Motor neuron (in vitro differentiated cells): ENCODE data around the gene UBXN1. TPM values are rescaled to one million over a fixed set of nuclear protein-coding genes. Genes with fewer than 3 reads are reported as not detected.

ENCODE experiments used
- ATAC-seq, 8 experiments: fragments of 200-7000 bp; cut with Tn5 transposase; replicated peaks in 6 of 8; 2 replicates each; pipeline ENCODE4 v1.8.0; 2021; ENCODE audit warnings: mild to moderate bottlenecking in 8 of 8, moderate library complexity in 8 of 8
- H3K27ac ChIP-seq, 2 donors: fragments of 250-450 bp; sonication (Bioruptor Pico); 2 replicates each; pipeline ENCODE4 v1.9.0; 2021; ENCODE audit warnings: antibody characterized with exemption in 2 of 2, mild to moderate bottlenecking in 2 of 2, moderate library complexity in 1 of 2
- H3K4me1 ChIP-seq, 2 donors: fragments of 250-450 bp; sonication (Bioruptor Pico); replicated peaks in 1 of 2; 2 replicates each; pipeline ENCODE4 v1.6.1; 2021; ENCODE audit warnings: antibody characterized with exemption in 2 of 2, mild to moderate bottlenecking in 2 of 2, moderate library complexity in 1 of 2
- H3K4me3 ChIP-seq, 5 donors: fragments of 250-450 bp; sonication (Bioruptor Pico); 2 replicates each; pipeline ENCODE4 v1.9.0; 2021; ENCODE audit warnings: antibody characterized with exemption in 5 of 5, mild to moderate bottlenecking in 5 of 5, moderate library complexity in 4 of 5
- WGBS, 10 experiments: fragments of 450-650 bp; shearing (Covaris generic); methylation state at CpG; one replicate each; pipeline ENCODE4 v1.0.0; 2022; 5-methylcytosine and 5-hydroxymethylcytosine counted together
- in situ Hi-C, 9 experiments: fragments of 400-800 bp; cut with MboI; loops; one replicate each; pipeline ENCODE4 v1.15.0; 2021; ENCODE audit warnings: low sequenced_read_pairs in 9 of 9, low pct_unique_long_range_greater_than_20kb in 2 of 9; ENCODE audit not compliant: unreplicated experiment in 9 of 9
- total RNA-seq, 8 experiments: library from RNA; unstranded; fragments of 300-600 nt; gene quantifications; 2 replicates each; pipeline versions ENCODE4 v1.2.3 to v1.2.4, GENCODE V29; 2022

UBXN1 gene, protein sequence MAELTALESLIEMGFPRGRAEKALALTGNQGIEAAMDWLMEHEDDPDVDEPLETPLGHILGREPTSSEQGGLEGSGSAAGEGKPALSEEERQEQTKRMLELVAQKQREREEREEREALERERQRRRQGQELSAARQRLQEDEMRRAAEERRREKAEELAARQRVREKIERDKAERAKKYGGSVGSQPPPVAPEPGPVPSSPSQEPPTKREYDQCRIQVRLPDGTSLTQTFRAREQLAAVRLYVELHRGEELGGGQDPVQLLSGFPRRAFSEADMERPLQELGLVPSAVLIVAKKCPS
- 100 to 1,000 TPM in 7 of 8 experiments, 10 to 100 TPM in 1; 95.5 to 132 (median 123) TPM for total RNA-seq

DNA sequence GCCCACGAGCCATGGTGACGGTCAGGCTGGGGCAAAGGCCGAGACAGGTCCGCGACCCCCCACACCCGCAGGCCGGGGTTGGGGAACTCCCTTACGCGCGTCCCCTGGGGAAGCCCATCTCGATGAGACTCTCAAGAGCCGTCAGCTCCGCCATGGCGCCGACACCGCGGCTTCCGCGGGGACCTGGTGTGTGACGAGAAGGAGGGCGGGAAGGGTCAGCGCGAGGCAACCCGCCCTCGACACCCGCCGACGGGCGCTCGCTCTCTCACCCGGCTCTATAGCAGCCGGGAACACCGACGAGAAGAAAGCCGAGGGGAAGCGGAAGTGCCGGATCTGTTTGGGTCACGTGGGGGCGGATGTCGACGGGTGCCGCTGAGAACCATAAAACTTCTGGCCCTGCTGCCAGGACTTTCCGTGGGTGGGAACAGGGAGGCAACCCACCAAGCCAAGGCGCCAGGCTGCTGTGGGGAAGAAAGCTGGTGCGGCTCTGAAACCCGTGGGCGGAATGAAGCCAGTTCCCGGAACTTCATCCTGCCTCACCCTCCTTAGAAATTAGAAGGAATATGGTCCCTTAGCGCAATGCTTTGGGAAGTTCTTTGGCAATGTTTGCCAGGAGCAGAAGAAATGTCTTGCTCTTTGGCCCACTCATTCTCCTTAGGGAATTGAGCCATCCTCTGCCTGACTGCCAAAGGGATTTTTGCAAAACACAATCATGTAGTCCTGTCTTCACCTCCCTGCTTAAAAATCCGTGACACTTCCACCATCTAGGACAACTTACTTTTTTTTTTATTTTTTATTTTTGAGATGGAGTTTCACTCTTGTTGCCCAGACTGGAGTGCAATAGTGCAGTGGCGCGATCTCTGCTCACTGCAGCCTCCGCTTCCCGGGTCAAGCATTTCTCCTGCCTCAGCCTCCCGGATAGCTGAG, at the start of gene UBXN1:
Gene UBXN1 (minus strand): TSS at position 304 of the 927 bp plus-strand sequence. CDS start 150 bp downstream, at position 154.
- Histone ChIP-seq H3K4me3 (peak within 1 kb of the TSS; percentile 71 to 100 (median 98)), H3K4me1 (peaks cover 10 to 12% of the 10 kb centered on the region in 2 donors), H3K27ac (peak within 1 kb of the TSS; percentile 62 to 71)
- WGBS, 10 experiments = 0 to 90% (median 16%) methylated on average over 2 to 31 of the region's 55 CpGs
- in situ Hi-C loops = no loop called here
- peak; percentile 77 to 92 (median 90) for ATAC-seq

DNA sequence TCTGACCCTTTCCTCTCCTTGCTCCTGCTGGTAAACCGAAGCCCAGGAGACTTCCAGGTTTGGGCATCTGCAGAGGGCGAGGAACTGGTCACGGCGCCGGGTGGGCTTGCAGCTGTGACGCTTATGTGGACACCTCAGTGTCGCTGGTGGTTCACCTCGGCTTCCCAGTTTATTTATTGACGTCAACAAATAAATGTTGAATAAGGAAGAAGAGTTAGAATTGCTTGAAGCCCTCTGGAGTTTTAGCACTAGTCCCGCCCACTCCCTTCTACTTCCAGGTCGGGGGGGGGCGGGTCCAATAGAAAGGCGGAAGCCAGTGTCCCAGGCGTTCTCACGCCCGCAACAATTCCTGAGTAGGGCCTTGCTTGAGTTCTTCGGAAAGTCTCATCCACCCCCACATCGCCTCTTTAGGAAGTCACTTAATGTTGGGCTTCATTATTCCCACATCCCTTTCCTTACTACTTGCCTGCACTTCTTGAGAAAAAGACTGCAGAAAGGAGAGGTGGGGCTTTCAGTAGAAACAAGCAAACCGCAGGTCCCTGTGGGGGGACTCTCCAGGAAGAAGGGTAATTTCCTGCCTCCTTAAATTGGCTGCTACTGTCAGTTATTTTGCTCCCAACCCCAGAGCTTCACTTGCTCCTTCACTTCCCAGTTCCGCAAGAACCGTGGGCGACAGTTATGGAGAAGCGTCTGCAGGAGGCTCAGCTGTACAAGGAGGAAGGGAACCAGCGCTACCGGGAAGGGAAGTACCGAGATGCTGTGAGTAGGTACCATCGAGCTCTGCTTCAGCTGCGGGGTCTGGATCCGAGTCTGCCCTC, 49.5 kb upstream of the UBXN1 start, which contains the start of gene TTC9C:
Gene TTC9C (plus strand): TSS at position 316 of the 818 bp plus-strand sequence. CDS start 363 bp downstream, at position 679.
- Histone ChIP-seq H3K4me3 (peak within 1 kb of the TSS; percentile 54 to 91 (median 68)), H3K27ac (peak within 1 kb of the TSS; percentile 96 to 98), H3K4me1 (peaks cover 20 to 22% of the 10 kb centered on the region in 2 donors)
- in situ Hi-C loops = no loop called here
- WGBS, 10 experiments = 0 to 2% (median 0%) methylated on average over 3 to 13 of the region's 29 CpGs; no CpG with 5 or more reads in 1 of the 10 experiments
- peak; percentile 32 to 52 (median 45) for ATAC-seq

DNA sequence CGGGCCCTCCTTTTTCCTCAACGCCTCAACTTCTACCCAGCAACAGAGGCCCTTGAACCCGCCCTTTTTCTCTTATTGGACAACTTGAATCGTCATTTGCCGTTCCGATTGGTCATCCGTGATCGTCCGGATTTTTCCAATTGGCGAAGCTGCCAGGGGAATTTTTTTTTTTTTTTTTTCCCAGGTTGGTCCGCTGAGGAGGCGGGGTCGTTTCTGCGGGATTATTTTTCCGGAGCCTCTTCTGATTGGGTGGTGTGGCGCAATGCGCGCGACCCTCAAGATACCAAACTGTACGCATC, 48.9 kb upstream of the UBXN1 start:
- 0 to 10% (median 1%) methylated on average over 1 to 18 of the region's 20 CpGs; no CpG with 5 or more reads in 1 of the 10 experiments for WGBS, 10 experiments
- Histone ChIP-seq H3K4me1 (peaks cover 20 to 22% of the 10 kb centered on the region in 2 donors), H3K4me3 (peak overlapping the region; percentile 54 to 91 (median 68)), H3K27ac (peak overlapping the region; percentile 96 to 98)
- in situ Hi-C loops = no loop called here
- peak; percentile 60 to 75 (median 68) for ATAC-seq

DNA sequence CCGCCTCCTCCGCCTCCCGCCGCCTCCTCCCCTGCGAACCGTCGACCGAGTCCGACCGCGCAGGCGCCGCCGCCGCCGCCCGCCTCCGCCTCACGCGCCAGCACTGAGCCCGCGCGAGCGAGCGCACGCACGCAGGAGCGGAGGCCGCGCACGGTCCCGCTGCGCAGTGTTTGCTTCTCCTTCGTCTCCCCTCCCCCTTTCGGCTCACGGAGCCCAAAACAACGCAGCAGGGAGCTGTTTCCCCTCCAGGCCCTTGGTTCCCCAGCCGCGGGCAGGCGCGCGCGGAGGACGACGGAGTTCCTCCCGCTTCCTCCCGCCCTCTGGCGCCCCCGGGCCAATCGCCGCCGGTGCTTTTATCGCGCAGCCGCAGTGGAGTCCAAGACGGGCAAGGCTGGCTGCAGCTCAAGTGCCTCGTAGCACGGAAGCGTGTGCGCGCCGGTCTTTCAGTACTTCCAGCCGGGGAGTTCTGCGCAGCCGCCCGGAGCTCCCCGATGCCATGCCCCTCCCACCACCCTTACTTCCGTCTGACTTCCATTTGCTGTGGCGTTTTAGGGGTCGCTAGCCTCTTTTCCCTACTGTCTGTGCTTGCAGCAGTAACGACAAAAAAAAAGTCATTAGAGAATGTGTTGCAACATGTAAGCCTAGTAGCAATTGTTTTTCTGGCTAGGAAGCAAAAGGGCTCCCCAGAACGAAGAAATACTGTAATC, 48.4 kb upstream of the UBXN1 start, which contains the start of gene HNRNPUL2:
Gene HNRNPUL2 (minus strand): TSS at position 293 of the 707 bp plus-strand sequence. CDS start 301 bp downstream, outside the sequence.
- WGBS, 10 experiments = 0 to 13% (median 0%) methylated on average over 2 to 21 of the region's 72 CpGs; no CpG with 5 or more reads in 5 of the 10 experiments
- H3K4me3 ChIP-seq = peak within 1 kb of the TSS; percentile 54 to 91 (median 68)
- in situ Hi-C loops = no loop called here
- ATAC-seq = peak; percentile 74 to 87 (median 84)
- H3K27ac ChIP-seq = peak within 1 kb of the TSS; percentile 96 to 98
- H3K4me1 ChIP-seq = peaks cover 20 to 22% of the 10 kb centered on the region in 2 donors

DNA sequence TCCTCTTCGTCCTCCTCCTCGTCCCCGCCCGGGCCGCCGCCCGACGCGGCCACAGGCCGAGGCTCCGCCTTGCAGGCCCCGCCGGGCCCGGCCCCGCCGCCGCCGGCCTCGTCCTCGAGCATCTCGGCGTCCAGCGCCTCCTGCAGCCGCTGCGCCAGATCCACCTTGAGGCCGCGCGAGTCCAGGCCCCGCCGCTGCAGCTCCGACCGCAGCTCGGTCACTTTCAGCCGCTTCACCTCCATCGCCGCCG, 48.0 kb upstream of the UBXN1 start:
- in situ Hi-C loops = no loop called here

DNA sequence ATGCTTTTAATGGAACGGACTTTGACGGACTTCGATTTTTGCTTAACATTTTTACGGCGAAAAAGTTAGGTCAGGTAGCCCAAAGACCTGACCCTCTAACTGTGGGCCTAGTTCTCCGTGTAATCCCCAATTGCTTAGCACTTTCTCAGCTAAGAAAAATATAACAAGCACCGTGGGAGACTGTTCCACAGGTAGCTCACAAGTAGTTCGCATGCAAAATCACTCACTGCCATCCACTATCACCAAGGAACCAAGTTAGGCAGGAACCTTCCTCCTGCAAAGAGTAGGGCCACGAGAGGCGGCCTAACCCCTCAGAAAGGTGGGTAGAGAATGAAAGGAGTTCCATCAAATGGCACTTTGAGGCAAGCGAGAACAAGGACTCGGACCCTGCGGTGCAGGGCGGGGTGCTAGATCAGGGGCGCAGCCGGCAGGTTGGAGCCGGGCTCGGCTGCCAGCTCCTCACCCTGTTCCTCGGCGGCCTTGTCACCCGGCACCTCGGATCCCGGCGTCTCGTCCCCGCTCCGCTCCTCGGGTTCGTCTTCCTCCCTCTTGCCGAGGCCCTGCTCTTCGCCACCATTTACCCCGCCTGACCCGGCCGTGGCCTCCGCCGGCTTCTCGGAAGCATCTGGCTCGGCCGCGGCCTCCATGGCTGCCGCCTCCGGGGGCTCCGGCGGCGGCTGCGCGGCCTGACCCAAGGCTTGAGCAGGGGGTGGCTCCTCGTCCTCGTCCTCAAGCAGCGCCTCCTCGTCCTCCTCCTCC, 47.5 kb upstream of the UBXN1 start:
- WGBS, 10 experiments = 0 to 1% (median 0%) methylated on average over 2 to 17 of the region's 51 CpGs; no CpG with 5 or more reads in 3 of the 10 experiments
- Histone ChIP-seq H3K4me1 (peaks cover 20 to 22% of the 10 kb centered on the region in 2 donors), H3K4me3 (peak overlapping the region; percentile 54 to 91 (median 68)), H3K27ac (peak overlapping the region; percentile 96 to 98)
- in situ Hi-C loops = no loop called here
- ATAC-seq = no peak

More for the DNA sequence above, 48.0 kb upstream of the UBXN1 start:
- peak in 2 of 8 experiments; percentile 17 to 18 for ATAC-seq
- 0% methylated on average over 1 of the region's 37 CpGs; no CpG with 5 or more reads in 9 of the 10 experiments for WGBS, 10 experiments
- H3K4me1 ChIP-seq = peaks cover 20 to 22% of the 10 kb centered on the region in 2 donors
- H3K4me3 ChIP-seq = peak overlapping the region; percentile 54 to 91 (median 68)
- H3K27ac ChIP-seq = peak overlapping the region; percentile 96 to 98

DNA sequence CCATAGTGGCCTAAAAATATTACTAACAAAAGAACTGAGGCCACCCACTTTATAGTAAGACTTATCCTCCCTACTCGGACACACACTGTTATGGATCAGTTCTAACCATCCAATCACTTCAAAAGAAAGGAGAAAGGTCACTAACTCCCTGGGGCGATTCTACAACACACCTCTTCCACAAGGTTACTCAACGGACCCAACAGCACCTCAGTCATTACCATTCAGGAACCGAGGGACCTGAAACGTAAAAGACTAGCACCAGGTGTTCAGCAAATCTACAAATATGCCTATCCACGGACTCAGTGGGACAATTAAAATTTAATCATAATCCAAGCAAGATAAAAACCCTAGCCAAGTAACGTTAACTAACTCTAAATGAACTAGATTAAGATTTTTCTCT, 46.8 kb upstream of the UBXN1 start:
- Histone ChIP-seq H3K27ac (no peak overlapping the region), H3K4me1 (peaks cover 20 to 22% of the 10 kb centered on the region in 2 donors), H3K4me3 (peak overlapping the region; percentile 54 to 91 (median 68))
- 0 to 8% (median 0%) methylated on average over 1 to 7 of the region's 7 CpGs; no CpG with 5 or more reads in 1 of the 10 experiments for WGBS, 10 experiments
- in situ Hi-C loops = no loop called here
- no peak for ATAC-seq

DNA sequence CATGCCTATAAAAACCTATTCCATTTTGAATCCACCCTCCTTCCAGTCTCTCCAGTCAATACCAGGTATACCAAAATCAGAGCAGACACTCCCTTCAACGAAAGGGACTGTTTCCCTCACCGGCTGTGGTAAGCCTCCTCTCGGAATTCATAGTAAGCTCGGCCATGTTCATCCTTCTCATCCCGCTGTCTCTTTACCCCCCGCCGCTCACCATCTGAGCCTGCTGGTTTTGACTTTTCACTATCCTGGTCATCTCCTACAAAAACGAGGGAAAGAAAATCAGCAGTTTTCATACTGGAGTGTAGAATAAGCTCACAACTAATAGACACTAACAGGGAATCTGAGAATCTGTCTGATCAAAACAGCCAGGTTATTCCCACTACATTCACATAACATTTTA, 45.3 kb upstream of the UBXN1 start:
- no peak for ATAC-seq
- H3K4me1 ChIP-seq = peaks cover 10 to 12% of the 10 kb centered on the region in 2 donors
- peak overlapping the region in 4 of 5 donors; percentile 4 to 68 (median 56) for H3K4me3 ChIP-seq
- WGBS, 10 experiments = 11 to 89% (median 53%) methylated on average over 3 to 8 of the region's 8 CpGs; no CpG with 5 or more reads in 3 of the 10 experiments
- in situ Hi-C loops = no loop called here
- no peak overlapping the region for H3K27ac ChIP-seq

DNA sequence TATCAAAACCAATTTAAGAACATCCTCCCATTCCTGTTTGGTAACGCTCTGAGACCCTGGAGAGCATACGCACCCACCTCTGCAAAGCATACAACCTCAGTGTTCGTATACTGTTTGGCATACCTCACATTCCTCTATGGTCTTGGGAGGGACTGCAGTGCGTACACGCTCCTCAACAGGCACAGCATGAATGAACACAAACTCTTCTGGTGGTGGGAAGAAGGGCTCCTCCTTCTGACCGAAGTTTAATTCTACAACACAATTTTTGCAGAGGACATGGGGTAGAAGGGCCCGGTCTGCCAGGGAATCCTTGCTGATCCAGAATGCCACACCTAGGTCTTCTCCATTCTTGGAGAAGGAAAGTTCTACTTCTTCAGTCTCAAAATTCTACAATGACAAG, 43.1 kb upstream of the UBXN1 start:
- peak in 2 of 8 experiments; percentile 17 to 55 for ATAC-seq

DNA sequence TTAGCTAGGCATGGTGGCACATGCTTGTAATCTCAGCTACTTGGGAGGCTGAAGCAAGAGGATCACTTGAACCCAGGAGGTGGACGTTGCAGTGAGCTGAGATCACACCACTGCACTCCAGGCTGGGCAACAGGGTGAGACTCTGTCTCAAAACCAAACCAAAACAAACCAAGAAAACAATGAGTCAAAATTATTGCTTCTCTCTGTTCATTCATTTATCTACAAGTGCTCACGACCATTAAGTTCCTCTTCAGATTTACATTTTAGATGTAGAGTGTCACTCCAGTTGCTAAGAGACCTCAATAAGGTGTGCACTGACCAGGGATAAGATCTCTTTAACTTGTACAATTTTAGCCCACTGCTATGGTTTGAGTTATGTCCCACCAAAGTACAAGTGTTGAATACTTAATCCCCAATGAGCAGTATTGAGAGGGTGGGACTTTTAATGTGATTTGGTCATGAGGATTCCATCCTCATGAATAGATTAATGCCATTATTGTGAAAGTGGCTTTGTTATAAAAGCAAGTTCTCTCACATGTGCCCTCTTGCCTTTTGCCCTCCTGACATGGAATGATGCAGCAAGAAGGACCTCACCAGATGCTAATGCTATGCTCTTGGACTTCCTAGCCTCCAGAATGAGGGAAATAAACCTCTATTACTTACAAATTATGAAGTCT, 40.6 kb upstream of the UBXN1 start:
- H3K4me3 ChIP-seq = no peak overlapping the region
- no peak overlapping the region for H3K27ac ChIP-seq
- no peak for ATAC-seq
- in situ Hi-C loops = no loop called here
- peaks cover 5 to 7% of the 10 kb centered on the region in 2 donors for H3K4me1 ChIP-seq
- 29 to 100% (median 97%) methylated on average over 1 to 2 of the region's 2 CpGs; no CpG with 5 or more reads in 2 of the 10 experiments for WGBS, 10 experiments

More for the DNA sequence above, 43.1 kb upstream of the UBXN1 start:
- Histone ChIP-seq H3K4me1 (peaks cover 10 to 12% of the 10 kb centered on the region in 2 donors), H3K4me3 (no peak overlapping the region), H3K27ac (no peak overlapping the region)
- in situ Hi-C loops = no loop called here
- WGBS, 10 experiments = 50 to 100% (median 98%) methylated on average over 1 to 6 of the region's 7 CpGs; no CpG with 5 or more reads in 1 of the 10 experiments

DNA sequence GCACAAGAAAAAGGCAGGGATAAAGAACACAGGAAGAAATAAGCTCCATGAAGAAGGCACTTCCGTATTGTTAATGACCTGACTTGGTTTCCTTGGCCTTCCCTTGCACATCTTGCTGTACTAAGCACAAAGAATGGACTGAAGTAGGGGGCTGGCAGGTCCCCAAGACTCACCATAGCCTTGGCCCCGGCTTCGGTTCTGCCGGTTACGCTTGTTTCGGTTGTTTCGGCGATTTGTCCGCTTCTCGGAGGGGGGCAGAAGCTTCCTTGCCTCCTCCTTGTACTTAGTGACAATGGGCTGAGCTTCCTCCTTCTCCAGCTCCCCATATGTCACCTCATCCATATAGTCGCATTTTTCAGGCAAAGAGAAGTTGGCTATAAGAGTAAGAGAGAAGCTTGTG, 37.9 kb upstream of the UBXN1 start:
- in situ Hi-C loops = no loop called here
- H3K27ac ChIP-seq = no peak overlapping the region
- WGBS, 10 experiments = 79 to 98% (median 92%) methylated on average over 2 to 11 of the region's 11 CpGs; no CpG with 5 or more reads in 1 of the 10 experiments
- no peaks in the 10 kb centered on the region for H3K4me1 ChIP-seq
- no peak overlapping the region for H3K4me3 ChIP-seq
- no peak for ATAC-seq
